Liver (tissue), 9 donors: ENCODE results near the gene SRSF2. TPM values are rescaled to one million over a fixed set of nuclear protein-coding genes. Genes with fewer than 3 reads are reported as not detected.
"Not testable (repeated sequence)": the region's sequence is repeated elsewhere in the genome, so short reads cannot be mapped to it uniquely, and the experiment has no call there.

ENCODE experiments used
- DNase-seq: peaks from one replicate; pipeline ENCODE4 v3.0.0-alpha.2; 2017; ENCODE audit warnings: low spot score
- H3K27ac ChIP-seq, 2 donors: one replicate each; pipeline ENCODE4 v1.7.0; 2013; ENCODE audit warnings: inconsistent platforms in 2 of 2, low read length in 2 of 2, control low read depth in 1 of 2, low read depth in 1 of 2, mild to moderate bottlenecking in 1 of 2
- H3K27me3 ChIP-seq, 4 donors: one replicate each; pipeline versions ENCODE4 v1.6.1 to v1.7.0; 2013; ENCODE audit warnings: low read length in 3 of 4, inconsistent platforms in 1 of 4, mild to moderate bottlenecking in 1 of 4, moderate library complexity in 1 of 4; ENCODE audit not compliant: control insufficient read depth in 4 of 4, insufficient read depth in 4 of 4
- H3K36me3 ChIP-seq, 4 donors: one replicate each; pipeline versions ENCODE4 v1.6.1 to v1.7.0; 2013; ENCODE audit warnings: low read length in 3 of 4, mild to moderate bottlenecking in 3 of 4, low read depth in 1 of 4, moderate library complexity in 1 of 4; ENCODE audit not compliant: control insufficient read depth in 4 of 4, insufficient read depth in 3 of 4
- H3K4me1 ChIP-seq, 4 donors: one replicate each; pipeline versions ENCODE4 v1.6.1 to v1.7.0; 2013; ENCODE audit warnings: low read length in 3 of 4, mild to moderate bottlenecking in 3 of 4, moderate library complexity in 1 of 4; ENCODE audit not compliant: control insufficient read depth in 4 of 4, insufficient read depth in 4 of 4
- H3K4me3 ChIP-seq, 3 donors: one replicate each; pipeline versions ENCODE4 v1.6.1 to v1.7.0; 2013; ENCODE audit warnings: low read length in 3 of 3, control low read depth in 1 of 3, low read depth in 1 of 3, mild to moderate bottlenecking in 1 of 3
- H3K9ac ChIP-seq, 2 donors: one replicate each; pipeline ENCODE4 v1.7.0; 2013; ENCODE audit warnings: low read length in 2 of 2, mild to moderate bottlenecking in 2 of 2, moderate library complexity in 2 of 2, control low read depth in 1 of 2, low read depth in 1 of 2
- H3K9me3 ChIP-seq, 4 donors: one replicate each; pipeline versions ENCODE4 v1.6.1 to v1.7.0; 2013; ENCODE audit warnings: low read length in 3 of 4; ENCODE audit not compliant: control insufficient read depth in 4 of 4
- FOXA2 ChIP-seq: IDR thresholded peaks from 2 replicates; pipeline ENCODE4 v1.6.1; 2016; ENCODE audit warnings: antibody characterized with exemption
- RAD21 ChIP-seq, 2 donors: IDR thresholded peaks; 2 replicates each; pipeline ENCODE4 v1.6.1; 2016; ENCODE audit warnings: antibody characterized with exemption in 2 of 2, mild to moderate bottlenecking in 2 of 2
- RXRA ChIP-seq, 2 donors: IDR thresholded peaks; 2 replicates each; pipeline ENCODE4 v1.6.1; 2017 to 2018; ENCODE audit warnings: antibody characterized with exemption in 2 of 2, mild to moderate bottlenecking in 1 of 2
- SP1 ChIP-seq: IDR thresholded peaks from 2 replicates; pipeline ENCODE4 v1.6.1; 2018; ENCODE audit warnings: antibody characterized with exemption, mild to moderate bottlenecking
- TAF1 ChIP-seq: conservative IDR thresholded peaks from 2 replicates; pipeline ENCODE4 v1.6.1; 2016; ENCODE audit warnings: antibody characterized with exemption, mild to moderate bottlenecking
- WGBS: extraction: QIAGEN DNeasy Blood & Tissue Kit; methylation state at CpG from one replicate; pipeline ENCODE4 v1.1.7; 2013; 5-methylcytosine and 5-hydroxymethylcytosine counted together
- polyA plus RNA-seq, 2 donors: library from polyadenylated mRNA; stranded (reverse) in 1 of 2; unstranded in 1 of 2; fragments of 200-250 nt in 1 of 2; fragments of >200 nt in 1 of 2; fragmentation: Nextera tagmentation in 1 of 2; extraction: Ambion mirVana in 1 of 2; gene quantifications; one replicate each; pipeline versions ENCODE4 v1.2.1 to v1.2.3, GENCODE V29; 2013 to 2015
- total RNA-seq, 2 donors: library from RNA; depleted of rRNA; stranded (reverse); fragments of >200 nt; gene quantifications; one replicate each; pipeline ENCODE4 v1.2.3, GENCODE V29; 2014
- TF ChIP-seq, protein P1 (sequence below): fragments of 150-350 bp; IDR thresholded peaks from 2 replicates; pipeline ENCODE4 v1.5.1; 2017; ENCODE audit warnings: improper control_type of control experiment, low read depth, low read length; ENCODE audit not compliant: missing input control
- TF ChIP-seq, protein P2 (sequence below): IDR thresholded peaks from 2 replicates; pipeline ENCODE4 v1.6.1; 2016; ENCODE audit warnings: antibody characterized with exemption, mild to moderate bottlenecking
- donor health status: healthy.
- donor health status: healthy.
- donor health status: healthy.
- donor health status: healthy.
- donor health status: healthy.

Gene SRSF2
- total and polyA plus RNA-seq, 4 donors: 66.5 to 184 (median 150) TPM

DNA sequence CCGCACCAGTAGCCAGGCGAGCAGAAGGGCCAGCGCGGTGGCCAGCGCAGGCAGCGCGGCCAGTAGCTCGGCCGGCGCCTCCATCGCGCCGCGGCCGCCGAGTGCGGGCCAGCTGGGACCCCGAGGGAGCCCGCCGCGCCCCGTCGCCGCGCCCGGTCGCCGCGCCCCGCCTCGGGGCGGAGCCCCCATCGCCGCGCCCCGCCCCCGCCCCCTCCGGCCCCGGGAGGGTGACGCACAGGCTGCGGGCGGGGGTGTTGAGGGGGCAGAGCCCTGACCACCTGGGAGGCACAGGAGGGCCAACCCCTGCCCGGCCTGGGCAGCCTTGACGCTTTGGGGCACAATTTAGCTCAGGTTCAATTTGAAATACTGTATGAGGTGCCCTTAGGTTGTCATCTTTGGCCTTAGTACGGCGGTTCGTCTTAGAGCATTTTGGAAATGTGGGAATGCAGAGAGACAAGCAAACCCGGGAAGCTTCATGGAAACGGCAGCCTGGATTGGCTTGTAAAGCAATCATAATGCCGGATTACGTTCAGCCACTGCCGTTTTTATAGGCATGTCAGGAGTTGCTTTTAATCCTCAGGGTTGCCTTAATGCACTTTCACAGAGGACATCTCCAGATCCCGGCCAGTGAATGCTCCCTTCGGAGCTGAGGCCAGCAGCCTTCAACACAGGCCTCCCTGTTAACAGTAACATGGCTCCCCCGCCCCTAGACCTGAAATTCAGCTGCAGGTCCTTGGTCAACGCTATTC lies 26.1 kb downstream of the SRSF2 start, which contains the start of gene MXRA7:
MXRA7 (minus strand) TSS at position 103 of the 749 bp plus-strand sequence; CDS start at position 84, 19 bp downstream.
- WGBS: 6% methylated on average over 49 of the region's 56 CpGs
- peaks cover 0 to 15% (median 10%) of the 10 kb centered on the region in 4 donors for H3K4me1 ChIP-seq
- H3K36me3 ChIP-seq: peaks cover 3 to 10% (median 8%) of the 10 kb centered on the region in 4 donors

DNA sequence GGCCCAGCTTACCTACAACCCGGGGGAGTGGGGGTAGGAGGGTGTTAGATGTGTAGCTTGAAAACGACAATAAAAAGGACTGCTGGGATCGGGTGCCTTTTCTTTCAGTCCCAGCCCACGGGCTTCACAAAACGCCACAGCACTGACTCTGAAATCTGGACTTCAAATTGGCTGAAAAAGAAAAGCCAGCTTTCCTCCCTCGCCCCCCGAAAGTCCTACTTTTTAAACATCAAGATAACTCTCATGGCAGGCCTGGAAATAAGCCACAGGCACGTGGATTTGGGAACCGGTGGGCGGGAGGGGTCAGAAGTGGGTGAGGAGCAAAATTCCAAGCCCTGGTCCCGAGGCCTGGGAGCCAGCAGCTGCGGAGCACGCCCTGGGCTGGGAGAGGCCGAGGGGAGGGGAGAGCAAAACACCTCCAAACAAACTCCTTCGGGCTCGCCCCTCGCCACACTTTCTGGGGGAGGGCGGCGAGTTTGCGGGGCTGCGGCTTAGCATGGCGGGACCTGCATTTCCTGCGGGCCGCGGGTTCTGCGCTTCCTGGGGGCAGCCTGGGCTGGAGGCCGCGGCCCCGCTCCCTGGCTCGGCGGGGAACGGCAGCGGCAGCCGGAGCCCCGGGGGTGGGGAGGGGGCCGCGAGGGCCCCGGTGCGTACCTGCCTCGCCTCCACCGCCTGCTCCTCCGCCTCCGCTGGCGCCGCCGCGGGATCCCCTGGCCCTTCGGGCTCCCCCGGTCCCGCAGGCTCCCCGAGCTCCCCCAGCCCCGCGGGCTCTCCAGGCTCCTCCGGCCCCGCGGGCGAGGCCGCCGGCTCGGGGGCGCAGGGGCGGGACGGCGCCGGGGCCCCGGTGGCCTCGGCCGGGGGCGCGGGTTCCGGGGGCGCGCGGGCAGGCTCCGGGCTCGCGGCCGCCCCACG lies 26.9 kb downstream of the SRSF2 start:
- 14% methylated on average over 45 of the region's 79 CpGs for WGBS
- DNase-seq, H3K9me3 ChIP-seq, H3K27me3 ChIP-seq, H3K36me3 ChIP-seq: not testable (repeated sequence)
- Histone ChIP-seq H3K27ac (peak overlapping the region; percentile 5 to 61), H3K4me1 (peaks cover 0 to 11% (median 9%) of the 10 kb centered on the region in 4 donors), H3K9ac (peak overlapping the region in 1 of 2 donors; percentile 44), H3K4me3 (peak overlapping the region in 2 of 3 donors; percentile 18 to 68)

More for the DNA sequence above, 26.1 kb downstream of the SRSF2 start, which contains the start of gene MXRA7:
- Histone ChIP-seq H3K4me3 (peak within 1 kb of the TSS in 2 of 3 donors; percentile 18 to 68), H3K27me3 (no peaks in the 10 kb centered on the region), H3K27ac (peak within 1 kb of the TSS; percentile 17 to 86), H3K9ac (peak within 1 kb of the TSS in 1 of 2 donors; percentile 44), H3K9me3 (no peaks in the 10 kb centered on the region)
- TF ChIP-seq FOXA2: no peak
- TF ChIP-seq RXRA (IDR thresholded peaks at IDR 0.05): no peak
- TF ChIP-seq RAD21 (IDR thresholded peaks at IDR 0.05): no peak
- TF ChIP-seq, protein P1, sequence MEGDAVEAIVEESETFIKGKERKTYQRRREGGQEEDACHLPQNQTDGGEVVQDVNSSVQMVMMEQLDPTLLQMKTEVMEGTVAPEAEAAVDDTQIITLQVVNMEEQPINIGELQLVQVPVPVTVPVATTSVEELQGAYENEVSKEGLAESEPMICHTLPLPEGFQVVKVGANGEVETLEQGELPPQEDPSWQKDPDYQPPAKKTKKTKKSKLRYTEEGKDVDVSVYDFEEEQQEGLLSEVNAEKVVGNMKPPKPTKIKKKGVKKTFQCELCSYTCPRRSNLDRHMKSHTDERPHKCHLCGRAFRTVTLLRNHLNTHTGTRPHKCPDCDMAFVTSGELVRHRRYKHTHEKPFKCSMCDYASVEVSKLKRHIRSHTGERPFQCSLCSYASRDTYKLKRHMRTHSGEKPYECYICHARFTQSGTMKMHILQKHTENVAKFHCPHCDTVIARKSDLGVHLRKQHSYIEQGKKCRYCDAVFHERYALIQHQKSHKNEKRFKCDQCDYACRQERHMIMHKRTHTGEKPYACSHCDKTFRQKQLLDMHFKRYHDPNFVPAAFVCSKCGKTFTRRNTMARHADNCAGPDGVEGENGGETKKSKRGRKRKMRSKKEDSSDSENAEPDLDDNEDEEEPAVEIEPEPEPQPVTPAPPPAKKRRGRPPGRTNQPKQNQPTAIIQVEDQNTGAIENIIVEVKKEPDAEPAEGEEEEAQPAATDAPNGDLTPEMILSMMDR: no peak
- no peak for TF ChIP-seq SP1
- TF ChIP-seq, protein P2, sequence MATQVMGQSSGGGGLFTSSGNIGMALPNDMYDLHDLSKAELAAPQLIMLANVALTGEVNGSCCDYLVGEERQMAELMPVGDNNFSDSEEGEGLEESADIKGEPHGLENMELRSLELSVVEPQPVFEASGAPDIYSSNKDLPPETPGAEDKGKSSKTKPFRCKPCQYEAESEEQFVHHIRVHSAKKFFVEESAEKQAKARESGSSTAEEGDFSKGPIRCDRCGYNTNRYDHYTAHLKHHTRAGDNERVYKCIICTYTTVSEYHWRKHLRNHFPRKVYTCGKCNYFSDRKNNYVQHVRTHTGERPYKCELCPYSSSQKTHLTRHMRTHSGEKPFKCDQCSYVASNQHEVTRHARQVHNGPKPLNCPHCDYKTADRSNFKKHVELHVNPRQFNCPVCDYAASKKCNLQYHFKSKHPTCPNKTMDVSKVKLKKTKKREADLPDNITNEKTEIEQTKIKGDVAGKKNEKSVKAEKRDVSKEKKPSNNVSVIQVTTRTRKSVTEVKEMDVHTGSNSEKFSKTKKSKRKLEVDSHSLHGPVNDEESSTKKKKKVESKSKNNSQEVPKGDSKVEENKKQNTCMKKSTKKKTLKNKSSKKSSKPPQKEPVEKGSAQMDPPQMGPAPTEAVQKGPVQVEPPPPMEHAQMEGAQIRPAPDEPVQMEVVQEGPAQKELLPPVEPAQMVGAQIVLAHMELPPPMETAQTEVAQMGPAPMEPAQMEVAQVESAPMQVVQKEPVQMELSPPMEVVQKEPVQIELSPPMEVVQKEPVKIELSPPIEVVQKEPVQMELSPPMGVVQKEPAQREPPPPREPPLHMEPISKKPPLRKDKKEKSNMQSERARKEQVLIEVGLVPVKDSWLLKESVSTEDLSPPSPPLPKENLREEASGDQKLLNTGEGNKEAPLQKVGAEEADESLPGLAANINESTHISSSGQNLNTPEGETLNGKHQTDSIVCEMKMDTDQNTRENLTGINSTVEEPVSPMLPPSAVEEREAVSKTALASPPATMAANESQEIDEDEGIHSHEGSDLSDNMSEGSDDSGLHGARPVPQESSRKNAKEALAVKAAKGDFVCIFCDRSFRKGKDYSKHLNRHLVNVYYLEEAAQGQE: no peak
- no peak for TF ChIP-seq TAF1
- DNase-seq: peak; percentile 79
